GM23248 (cell line): ENCODE data around the gene TACR1.

Experiments used
- EZH2 ChIP-seq: fragments of 200-600 bp; sonication (generic); IDR thresholded peaks from 2 replicates; pipeline ENCODE4 v1.6.1; 2018; ENCODE audit warnings: antibody characterized with exemption, mild to moderate bottlenecking; ENCODE audit not compliant: insufficient read depth, poor library complexity, severe bottlenecking
- EZH2phosphoT487 ChIP-seq: fragments of 200-600 bp; sonication (generic); IDR thresholded peaks from 2 replicates; pipeline ENCODE4 v1.6.1; 2018; ENCODE audit warnings: antibody characterized with exemption, moderate library complexity, mild to moderate bottlenecking, low read depth; ENCODE audit not compliant: insufficient read depth

DNA sequence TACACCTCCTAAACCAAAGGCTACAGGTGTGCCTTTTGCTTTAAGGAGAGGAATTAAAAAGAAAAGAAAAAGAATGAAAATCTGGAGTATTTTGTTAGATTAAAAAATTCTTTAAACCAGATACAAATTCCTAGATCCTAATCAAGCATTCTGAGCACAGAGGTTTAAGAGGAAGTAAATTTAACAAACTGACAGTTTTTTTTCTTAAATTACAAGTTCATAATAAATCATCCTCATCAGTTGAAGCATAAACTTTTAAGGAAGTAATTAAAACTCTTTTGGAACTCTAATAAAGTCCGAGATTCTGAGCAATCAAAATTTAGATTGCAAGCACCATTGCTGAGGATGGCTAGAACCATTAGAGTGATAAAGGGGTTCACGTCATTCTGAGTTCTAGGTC is 165.8 kb downstream of the TACR1 start:
- TF ChIP-seq EZH2: no peak
- no peak for TF ChIP-seq EZH2phosphoT487
